GM19324 (cell line): ENCODE results near the gene TPD52L1.

ENCODE experiments used
- ATAC-seq: cut with Tn5 transposase; IDR thresholded peaks from one replicate; pipeline ENCODE4 v1.9.1; 2021; ENCODE audit warnings: mild to moderate bottlenecking, moderate library complexity; ENCODE audit not compliant: unreplicated experiment, low FRiP score

TPD52L1 gene

DNA sequence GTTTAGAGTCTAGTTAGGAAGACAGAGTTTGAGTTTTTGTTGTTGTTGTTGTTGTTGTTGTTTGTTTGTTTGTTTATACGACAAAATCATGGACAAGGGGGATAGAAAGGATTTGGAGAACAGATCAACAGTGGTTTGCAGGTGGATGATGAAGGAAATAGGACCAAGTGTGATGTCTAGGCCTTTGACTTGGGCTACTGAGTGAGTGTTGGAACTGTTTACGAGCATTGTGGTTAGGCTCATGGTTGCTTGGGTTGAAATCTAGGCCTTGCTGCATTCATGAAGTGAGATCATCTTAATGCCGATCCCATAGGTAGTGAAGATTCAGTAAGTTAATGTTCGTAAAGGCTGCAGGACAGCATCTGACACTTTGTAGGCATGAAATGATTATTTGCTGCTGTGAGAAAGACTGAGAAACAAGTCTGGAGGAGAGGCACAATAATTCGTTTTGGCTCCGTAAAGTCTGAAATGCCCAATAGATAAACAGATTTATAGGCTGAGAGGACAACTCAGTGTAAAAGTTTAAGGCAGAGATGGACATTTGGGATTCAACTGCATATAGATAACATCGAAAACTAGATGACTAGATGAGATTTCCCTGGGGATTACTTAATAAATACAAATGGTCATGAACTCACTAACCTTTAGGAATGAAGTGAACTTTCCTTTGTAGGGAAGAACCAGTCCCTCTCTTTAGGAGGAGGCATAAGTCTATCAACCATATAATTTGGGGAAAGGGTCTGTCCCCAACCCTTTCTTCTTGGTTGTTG lies 78.2 kb downstream of the TPD52L1 start:
- no peak for ATAC-seq

DNA sequence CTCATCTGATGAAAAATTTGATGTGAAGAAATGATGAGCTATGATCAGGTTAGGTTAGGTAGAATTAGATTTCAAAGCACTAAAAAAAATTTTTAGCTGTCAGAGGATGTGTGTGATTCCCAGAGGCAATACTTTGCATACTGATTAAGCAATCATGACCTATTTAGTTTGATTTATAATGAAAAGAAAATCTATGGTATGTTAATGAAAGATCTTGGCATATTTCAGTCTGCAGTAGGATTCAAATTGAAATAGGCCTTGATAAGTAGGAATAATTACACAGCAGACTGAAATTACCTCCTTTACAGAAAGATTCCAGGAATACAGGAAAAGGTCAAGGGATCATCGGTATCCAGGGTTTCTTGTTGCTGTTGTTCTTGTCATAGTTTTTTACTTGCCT lies 78.9 kb downstream of the TPD52L1 start:
- ATAC-seq = no peak

DNA sequence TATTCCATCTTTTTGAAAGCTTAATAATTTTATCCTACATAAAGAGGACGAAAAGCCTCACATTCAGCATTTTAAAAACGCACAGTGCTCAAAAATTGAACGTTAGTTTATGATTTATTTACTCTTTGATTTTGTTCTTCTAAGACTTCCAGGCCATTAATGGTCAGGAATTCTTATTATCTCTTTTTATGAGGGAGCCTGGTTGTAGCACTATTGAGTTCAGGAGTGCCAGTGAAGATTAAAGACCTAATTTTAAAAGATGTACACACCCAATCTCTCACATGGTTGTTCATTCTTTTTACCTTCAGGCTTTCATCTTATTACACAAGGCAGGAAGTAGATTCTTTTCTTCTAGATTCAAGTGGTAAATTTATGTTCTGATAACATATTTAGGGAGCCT lies 79.6 kb downstream of the TPD52L1 start:
- no peak for ATAC-seq

DNA sequence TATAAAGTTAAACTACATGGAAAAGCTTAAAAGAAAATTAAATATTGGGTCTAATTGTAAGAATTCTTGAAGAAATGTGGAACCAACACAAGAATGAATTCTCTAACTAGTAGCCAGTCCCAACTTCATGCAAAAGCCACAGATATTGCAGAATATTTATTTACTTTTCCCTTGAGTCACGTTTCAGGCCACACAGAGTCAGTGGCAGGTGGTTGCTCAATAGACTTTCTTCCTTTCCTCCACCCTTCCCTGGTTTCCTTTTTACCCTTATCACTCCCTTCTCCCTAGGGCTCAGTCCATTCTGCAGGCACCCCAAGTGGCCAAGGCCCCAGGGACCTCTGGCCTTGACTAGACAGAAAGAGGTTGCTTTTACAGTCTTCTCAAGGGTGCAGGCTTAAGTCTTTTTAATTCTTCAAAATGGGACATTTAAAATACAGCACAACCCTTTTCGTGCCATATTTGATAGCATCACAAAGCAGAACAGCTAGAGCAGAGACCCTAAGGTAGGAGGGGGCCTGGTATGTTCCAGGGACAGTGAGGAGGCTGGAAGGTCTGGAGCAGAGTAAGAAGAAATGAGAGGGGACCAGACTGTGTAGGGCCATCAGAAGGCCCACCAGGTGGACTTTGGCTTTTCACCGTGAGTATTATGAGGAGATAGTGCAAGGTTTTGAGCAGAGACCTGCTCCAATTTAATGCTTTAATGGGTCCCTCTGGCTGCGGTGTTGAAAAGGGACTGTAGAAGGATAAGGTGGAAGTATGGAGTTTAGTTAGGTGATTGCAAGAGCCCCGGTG lies 83.2 kb downstream of the TPD52L1 start:
- ATAC-seq = no peak

DNA sequence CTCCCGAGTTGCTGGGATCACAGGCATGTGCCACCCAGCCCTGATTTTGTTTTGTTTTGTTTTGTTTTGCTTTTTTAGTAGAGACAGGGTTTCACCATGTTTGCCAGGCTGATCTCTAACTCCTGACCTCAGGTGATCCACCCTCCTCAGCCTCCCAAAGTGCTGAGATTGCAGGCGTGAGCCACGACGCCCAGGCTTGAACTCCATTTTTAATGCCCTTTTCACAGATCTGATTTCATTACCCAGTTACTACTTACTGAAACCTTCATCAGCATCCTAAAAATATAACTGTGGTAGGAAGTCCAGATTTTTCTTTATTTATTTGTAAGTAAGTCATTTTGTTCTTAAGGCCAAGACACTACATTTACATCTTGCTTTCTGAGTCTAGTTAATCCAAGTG lies 84.2 kb downstream of the TPD52L1 start:
- ATAC-seq = no peak

DNA sequence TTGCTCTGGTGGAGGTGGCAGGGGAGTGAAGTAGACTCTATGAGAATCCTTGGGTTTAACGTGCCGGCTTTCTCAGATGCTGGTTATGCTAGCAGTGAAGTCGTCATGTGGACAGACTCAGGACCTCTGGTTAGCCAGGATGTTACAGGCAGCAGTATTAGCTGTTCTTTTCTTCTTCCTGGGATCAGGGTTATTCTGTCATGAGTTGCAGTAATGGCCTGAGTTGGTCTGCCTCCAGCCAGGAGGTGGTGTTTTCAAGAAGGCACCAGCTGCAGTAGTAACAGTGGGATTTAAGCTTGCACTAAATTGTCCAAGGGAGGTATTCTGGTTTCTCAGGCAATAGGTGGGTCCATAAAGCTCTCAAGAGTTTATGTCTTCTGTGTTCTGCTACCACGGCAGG lies 91.5 kb downstream of the TPD52L1 start:
- ATAC-seq = no peak

- ATAC-seq = no peak
Measured at GRCh38 chr6:125245523-125246264, 92.1 kb downstream of the TPD52L1 start.

DNA sequence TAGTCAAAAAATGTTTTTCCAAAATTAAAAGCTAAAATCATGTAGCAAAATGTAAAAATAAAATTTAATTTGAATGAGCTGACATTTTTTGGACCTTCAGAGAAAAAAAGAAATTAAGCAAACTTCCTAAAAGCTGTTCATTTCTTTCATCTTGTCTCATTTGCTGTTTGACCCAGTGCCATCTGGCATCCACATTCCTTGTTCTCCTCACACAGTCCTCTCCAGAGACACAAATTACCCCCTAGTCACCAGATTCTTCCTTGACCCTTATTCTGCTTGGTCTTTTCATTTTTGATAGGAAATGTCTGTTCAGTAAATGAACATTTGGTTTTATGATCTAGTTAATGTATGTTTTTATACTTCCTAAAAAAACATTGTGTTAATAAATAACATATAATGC lies 93.0 kb downstream of the TPD52L1 start:
- no peak for ATAC-seq

- no peak for ATAC-seq
Measured at GRCh38 chr6:125248136-125248535, 94.6 kb downstream of the TPD52L1 start.

DNA sequence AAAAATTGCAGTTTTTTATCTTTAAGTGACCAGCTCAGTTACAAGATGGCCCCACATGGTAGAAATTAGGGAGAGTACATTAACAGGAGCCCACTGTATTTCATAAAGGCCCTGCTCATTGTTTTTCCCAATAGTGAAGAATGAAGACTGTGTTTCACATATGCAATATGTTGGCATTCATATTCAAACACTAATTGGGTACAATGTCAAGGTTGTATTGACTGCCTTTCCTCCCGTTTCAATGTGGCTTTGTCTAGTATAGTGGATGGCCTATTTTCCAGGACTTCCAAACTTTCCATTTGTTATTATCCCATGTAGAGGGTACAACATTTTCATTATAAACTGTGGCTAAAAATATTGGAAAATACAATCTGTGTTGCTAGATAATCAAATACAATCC lies 96.9 kb downstream of the TPD52L1 start:
- ATAC-seq = no peak

GRCh38 chr6:125251516-125252220 lies 98.1 kb downstream of the TPD52L1 start:
- ATAC-seq = no peak

DNA sequence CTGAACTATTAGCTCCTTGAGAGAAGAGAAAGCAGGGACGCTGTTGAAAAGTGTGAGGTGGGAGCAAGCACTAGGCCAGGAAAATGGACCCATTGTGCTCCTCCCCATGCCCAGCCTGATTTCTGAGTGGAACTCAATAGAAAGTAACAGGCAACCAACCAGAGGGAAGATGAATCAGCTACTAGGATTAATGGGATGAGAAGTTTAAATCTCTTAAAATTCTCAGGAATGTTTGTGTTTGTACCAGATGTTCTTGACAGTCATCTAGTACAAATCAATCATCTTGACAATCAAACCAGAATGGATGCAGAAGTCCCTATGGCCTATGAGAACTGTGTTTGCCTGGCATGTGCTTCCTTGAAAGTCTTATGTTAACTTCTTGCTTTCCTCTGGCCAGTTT lies 99.3 kb downstream of the TPD52L1 start:
- no peak for ATAC-seq

DNA sequence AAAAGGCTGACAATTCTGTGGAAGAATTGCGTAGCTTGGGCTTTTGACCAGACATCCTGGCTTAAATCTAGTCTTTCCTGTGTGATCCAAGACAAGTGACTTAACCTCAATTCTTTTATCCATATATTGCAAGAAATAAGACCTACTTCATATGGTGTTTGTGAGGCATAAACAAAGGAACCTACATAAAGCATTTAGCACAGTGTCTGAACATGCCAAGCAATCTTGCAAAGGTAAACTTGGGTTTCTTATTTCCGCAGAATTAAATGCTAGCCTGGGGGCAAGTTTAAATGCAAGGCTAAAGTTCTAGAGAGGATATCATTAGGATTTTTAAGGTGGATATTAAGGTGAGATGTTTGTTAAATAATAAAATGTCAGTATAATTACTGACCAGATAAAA lies 100.3 kb downstream of the TPD52L1 start:
- no peak for ATAC-seq

- no peak for ATAC-seq
Measured at GRCh38 chr6:125254321-125254720, 100.7 kb downstream of the TPD52L1 start.

DNA sequence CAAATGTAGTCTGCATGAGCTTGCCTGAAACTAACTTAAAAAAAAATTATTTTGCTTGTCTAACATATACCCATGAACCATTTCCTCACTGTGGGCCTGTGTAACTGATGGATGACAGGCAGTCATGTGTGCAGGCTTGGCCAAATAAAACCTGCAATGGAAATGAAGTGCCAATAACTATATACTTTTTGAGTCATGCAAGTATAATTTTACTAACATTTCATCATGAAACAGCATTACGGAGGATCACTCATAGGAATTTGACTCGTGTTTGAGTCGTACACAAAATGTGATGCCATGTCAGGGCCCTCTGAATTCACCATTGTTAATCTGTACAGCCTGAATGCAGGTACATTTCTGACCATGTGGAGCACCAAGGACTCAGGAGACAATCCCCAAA lies 101.6 kb downstream of the TPD52L1 start:
- no peak for ATAC-seq

DNA sequence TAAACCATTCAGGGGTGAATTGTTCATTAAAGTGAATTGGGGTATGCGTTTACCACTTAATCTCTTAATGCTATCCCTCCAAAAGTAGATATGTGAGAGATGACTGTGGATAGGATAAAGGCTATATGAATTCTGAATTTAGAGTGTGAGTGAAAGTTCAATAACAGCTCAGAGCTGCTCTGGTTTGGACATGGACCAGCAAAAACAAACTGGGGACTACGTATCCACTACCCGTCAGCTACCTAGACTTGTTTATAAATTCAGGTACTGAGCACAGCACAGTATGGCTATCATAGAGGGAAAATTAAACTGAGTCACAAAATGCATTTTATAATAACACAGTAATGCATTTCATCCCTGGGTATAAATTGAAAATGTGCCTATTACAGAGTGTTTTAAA lies 103.8 kb downstream of the TPD52L1 start:
- no peak for ATAC-seq

GRCh38 chr6:125258651-125259353 lies 105.2 kb downstream of the TPD52L1 start:
- no peak for ATAC-seq

- ATAC-seq = no peak
Measured at GRCh38 chr6:125259354-125259736, 105.8 kb downstream of the TPD52L1 start.

GRCh38 chr6:125262016-125263013 lies 108.7 kb downstream of the TPD52L1 start:
- no peak for ATAC-seq
